ENCODE measurements around the gene AURKAIP1.
A peak's percentile ranks its signal among the peaks of the same experiment; 100 is the strongest.
"Not testable (repeated sequence)": the region's sequence is repeated elsewhere in the genome, so short reads cannot be mapped to it uniquely, and the experiment has no call there.

The AURKAIP1 gene

DNA sequence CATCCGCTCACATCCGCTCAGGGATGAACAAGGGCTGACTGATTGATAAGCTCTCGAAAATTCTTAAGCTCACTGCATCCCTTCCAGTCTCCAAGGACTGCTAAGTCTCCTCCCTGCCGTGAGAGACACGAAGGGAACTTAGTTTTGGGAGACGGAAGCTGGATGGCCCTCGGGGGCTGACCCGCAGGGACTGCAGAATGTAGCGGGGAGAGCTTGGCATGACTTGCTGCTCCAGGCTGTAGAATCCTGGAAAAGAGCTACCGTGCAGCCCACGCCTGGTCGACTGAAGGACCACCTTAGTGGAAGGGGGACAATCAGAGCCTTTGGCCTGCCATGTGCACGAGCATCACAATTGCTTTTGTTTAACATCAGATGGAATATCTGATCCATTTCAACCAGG, 40.7 kb upstream of the AURKAIP1 start:
- POLR2A ChIA-PET, result interaction anchor here (1.2 to 2.3 kb wide), 5 partner anchors 8 to 41 kb away, joined by 3 to 10 read pairs (median 4); partner anchors contain the start of genes AURKAIP1 and CCNL2
- TF ChIP-seq CTBP1 (IDR thresholded peaks at IDR 0.05; ENCODE audit: borderline replicate concordance) (no peak), NFRKB (IDR thresholded peaks at IDR 0.05) (no peak), FOXA1 (IDR thresholded peaks at IDR 0.05) (no peak), BHLHE40 (IDR thresholded peaks at IDR 0.05; ENCODE audit: borderline replicate concordance) (no peak)
- CTCF ChIA-PET, result interaction anchor here (0.7 to 1.4 kb wide), 2 partner anchors 10 to 25 kb away, joined by 3 to 8 read pairs; no protein-coding TSS in a partner anchor
- DNase-seq (ENCODE audit: extremely low spot score), result no peak

DNA sequence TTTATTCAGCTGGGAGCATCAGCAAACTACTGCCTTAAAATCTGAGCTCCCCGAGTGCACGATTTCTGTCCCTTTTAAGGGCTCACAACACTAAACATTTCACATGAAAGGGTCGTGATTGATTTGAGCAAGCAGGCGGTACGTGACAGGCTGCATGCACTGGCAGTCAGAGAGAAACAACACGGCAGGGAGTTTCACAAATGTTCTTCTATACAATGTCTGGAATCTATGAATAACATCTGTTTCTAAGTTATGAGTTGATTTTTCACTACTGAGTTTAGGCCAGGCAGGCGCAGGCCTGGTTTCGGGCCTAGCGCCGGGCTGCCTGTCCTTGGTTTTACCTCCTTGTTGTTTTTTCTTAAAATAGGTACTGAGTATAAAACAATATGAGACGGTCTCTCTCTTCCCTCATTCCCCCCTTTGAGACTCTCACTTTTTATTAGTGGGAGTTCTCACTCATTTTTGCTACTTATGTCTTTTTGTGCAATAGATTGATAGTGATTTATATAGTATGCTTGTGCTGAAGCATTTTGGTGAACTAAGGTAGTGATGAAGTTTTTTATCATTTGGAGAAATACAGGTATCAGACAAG, 37.4 kb upstream of the AURKAIP1 start:
- CTCF ChIA-PET; DNase-seq (ENCODE audit: extremely low spot score): not testable (repeated sequence)
- POLR2A ChIA-PET, result interaction anchor here (0.8 kb wide), 1 partner anchor 12 kb away, joined by 3 read pairs; no protein-coding TSS in a partner anchor

DNA sequence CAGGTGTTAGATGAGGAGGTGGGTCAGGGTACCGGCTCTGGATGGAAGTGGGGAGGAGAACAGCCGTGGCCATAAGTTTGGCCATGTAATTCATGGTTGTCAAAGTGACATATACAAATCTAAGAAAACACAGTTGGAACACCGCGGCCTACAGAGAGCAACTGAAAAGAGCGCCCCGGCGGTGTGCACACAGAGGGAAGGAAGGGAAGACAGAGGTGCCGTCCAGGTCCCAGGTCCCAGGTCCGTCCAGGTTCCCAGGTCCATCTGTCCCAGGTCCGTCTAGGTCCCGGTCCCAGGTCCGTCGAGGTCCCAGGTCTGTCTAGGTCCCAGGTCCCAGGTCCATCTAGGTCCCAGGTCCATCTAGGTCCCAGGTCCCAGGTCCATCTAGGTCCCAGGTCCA, 36.6 kb upstream of the AURKAIP1 start:
- DNase-seq (ENCODE audit: extremely low spot score), result no peak
- TF ChIP-seq FOXA1 (IDR thresholded peaks at IDR 0.05) (no peak), BHLHE40 (IDR thresholded peaks at IDR 0.05; ENCODE audit: borderline replicate concordance) (no peak), ARNT (IDR thresholded peaks at IDR 0.05) (no peak), LEF1 (IDR thresholded peaks at IDR 0.05; ENCODE audit: borderline replicate concordance) (no peak), ZNF384 (IDR thresholded peaks at IDR 0.05) (no peak), HDGF (IDR thresholded peaks at IDR 0.05; ENCODE audit: borderline replicate concordance) (no peak), ELF4 (IDR thresholded peaks at IDR 0.05) (no peak), SP1 (IDR thresholded peaks at IDR 0.05) (no peak), NFRKB (IDR thresholded peaks at IDR 0.05) (no peak), CTBP1 (IDR thresholded peaks at IDR 0.05; ENCODE audit: borderline replicate concordance) (no peak), FOXK2 (IDR thresholded peaks at IDR 0.05) (no peak), TARDBP (IDR thresholded peaks at IDR 0.05) (no peak), SUZ12 (IDR thresholded peaks at IDR 0.05) (no peak), FOXM1 (IDR thresholded peaks at IDR 0.05; ENCODE audit: borderline replicate concordance) (no peak), L3MBTL2 (conservative IDR thresholded peaks at IDR 0.05) (no peak)
- TF ChIP-seq, protein P1, sequence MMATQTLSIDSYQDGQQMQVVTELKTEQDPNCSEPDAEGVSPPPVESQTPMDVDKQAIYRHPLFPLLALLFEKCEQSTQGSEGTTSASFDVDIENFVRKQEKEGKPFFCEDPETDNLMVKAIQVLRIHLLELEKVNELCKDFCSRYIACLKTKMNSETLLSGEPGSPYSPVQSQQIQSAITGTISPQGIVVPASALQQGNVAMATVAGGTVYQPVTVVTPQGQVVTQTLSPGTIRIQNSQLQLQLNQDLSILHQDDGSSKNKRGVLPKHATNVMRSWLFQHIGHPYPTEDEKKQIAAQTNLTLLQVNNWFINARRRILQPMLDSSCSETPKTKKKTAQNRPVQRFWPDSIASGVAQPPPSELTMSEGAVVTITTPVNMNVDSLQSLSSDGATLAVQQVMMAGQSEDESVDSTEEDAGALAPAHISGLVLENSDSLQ (IDR thresholded peaks at IDR 0.05), result no peak
- ChIA-PET CTCF (no interaction called here), POLR2A (interaction anchor here (0.8 kb wide), 1 partner anchor 13 kb away, joined by 3 read pairs; no protein-coding TSS in a partner anchor)

DNA sequence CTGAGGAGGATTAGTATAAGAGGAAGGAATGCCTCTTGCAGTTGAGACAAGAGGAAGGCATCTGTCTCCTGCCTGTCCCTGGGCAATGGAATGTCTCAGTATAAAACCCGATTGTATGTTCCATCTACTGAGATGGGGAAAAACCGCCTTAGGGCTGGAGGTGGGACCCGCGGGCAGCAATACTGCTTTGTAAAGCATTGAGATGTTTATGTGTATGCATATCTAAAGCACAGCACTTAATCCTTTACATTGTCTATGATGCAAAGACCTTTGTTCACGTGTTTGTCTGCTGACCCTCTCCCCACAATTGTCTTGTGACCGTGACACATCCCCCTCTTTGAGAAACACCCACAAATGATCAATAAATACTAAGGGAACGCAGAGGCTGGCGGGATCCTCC, 35.2 kb upstream of the AURKAIP1 start:
- POLR2A ChIA-PET, result interaction anchor here (1.2 kb wide), 1 partner anchor 11 kb away, joined by 3 read pairs; the partner anchor contains the start of gene CCNL2
- DNase-seq (ENCODE audit: extremely low spot score); CTCF ChIA-PET: not testable (repeated sequence)

DNA sequence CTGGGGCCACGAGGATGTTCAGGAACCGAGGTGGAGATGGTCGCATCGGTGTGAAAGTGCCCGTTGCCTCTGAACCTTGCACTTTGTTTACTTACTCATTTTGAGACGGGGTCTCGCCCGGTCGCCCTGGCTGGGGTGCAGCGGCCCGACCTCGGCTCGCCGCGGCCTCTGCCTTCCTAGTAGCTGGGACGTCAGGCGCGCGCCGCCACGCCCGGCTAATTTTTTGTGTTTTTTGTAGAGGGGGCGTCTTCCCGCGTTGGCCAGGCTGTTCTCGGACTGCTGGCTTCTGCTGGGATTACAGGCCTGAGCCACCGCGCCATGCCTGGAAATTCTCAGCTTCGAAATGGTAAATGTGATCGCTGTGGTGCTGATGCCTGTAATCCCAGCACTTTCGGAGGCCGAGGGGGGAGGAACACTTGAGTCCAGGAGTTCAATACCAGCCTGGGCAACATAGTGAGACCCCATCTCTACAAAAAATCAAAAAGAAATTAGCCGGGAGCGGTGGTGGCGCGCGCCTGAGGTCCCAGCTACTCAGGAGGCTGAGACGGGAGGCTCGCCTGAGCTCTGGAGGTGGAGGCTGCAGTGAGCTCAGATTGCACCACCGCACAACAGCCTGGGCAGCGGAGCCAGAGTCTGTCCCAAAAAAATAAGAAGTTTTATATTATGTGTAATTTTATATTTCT, 32.8 kb upstream of the AURKAIP1 start:
- DNase-seq (ENCODE audit: extremely low spot score), result no peak
- ChIA-PET POLR2A (interaction anchor here (0.6 to 2.1 kb wide), 18 partner anchors 8 to 102 kb away, joined by 3 to 15 read pairs (median 6); partner anchors contain the start of genes ANKRD65, ATAD3C, AURKAIP1 and CCNL2), CTCF (interaction anchor here (0.6 kb wide), 1 partner anchor 36 kb away, joined by 3 read pairs; no protein-coding TSS in a partner anchor)

DNA sequence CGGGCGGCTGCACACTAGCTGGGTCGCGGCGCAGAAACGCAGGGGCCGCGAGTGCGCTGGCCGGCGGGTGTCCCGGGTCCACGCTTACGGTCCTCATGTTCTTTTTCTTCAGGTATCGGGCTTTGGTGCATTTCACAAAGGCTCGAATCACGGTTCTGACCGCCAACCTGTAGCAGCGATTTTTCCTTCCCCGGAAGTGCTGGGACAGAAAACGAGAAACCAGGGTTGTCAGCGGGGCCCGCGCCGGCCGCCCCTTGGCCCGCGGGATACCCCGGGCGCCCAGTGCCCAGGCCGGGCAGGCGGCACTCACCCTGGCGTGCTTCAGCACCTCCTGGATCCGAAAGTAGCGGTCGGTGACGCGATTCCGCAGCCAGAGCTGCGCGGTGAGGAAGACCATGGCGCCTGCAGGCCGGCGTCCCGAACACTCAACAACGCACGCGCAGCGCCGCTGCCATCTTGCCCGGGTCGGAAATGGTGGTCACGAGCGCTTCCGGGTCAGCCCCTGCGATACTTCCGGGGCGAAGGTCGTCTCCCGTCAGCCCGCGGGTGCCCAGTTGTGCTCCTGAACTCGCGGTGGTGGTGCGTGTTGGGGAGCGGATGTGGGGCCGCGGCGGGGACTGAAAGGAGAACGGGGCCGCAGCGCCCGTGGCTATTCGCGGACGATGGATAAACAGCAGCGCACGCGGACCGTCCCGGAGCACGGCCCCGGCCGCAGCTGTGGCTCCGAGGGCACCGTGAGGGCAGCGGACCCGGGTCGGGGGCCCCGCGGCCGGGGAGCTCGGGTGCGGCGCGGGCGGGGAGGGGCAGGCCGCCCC, 32.0 kb upstream of the AURKAIP1 start, which contains the start of gene MRPL20:
Gene MRPL20 (minus strand): TSS at position 473 of the 815 bp plus-strand sequence. CDS start 76 bp downstream, at position 397.
- ChIA-PET CTCF (interaction anchor here (0.6 kb wide), 1 partner anchor 35 kb away, joined by 3 read pairs; no protein-coding TSS in a partner anchor), POLR2A (interaction anchor here (0.6 to 2.1 kb wide), 17 partner anchors 8 to 102 kb away, joined by 3 to 15 read pairs (median 6); partner anchors contain the start of genes ANKRD65, ATAD3C, AURKAIP1 and CCNL2)
- TF ChIP-seq LEF1 (IDR thresholded peaks at IDR 0.05; ENCODE audit: borderline replicate concordance) (peak; percentile 42; the same call in 1 of the 2 replicates), ARNT (IDR thresholded peaks at IDR 0.05) (0 out of 2 replicates have a peak, but pooled peaks have one; percentile 13), FOXA1 (IDR thresholded peaks at IDR 0.05) (no peak), HDGF (IDR thresholded peaks at IDR 0.05; ENCODE audit: borderline replicate concordance) (no peak), SUZ12 (IDR thresholded peaks at IDR 0.05) (no peak), TARDBP (IDR thresholded peaks at IDR 0.05) (no peak), ELF4 (IDR thresholded peaks at IDR 0.05) (peak; percentile 91)
- TF ChIP-seq, protein P1 (IDR thresholded peaks at IDR 0.05), result peak; percentile 58; the same call in 1 of the 2 replicates
- peak; percentile 93 for DNase-seq (ENCODE audit: extremely low spot score)

More for the DNA sequence above, 32.8 kb upstream of the AURKAIP1 start:
- no peak for TF ChIP-seq BHLHE40 (IDR thresholded peaks at IDR 0.05; ENCODE audit: borderline replicate concordance)
- no peak for TF ChIP-seq TARDBP (IDR thresholded peaks at IDR 0.05)
- TF ChIP-seq LEF1 (IDR thresholded peaks at IDR 0.05; ENCODE audit: borderline replicate concordance), result no peak
- no peak for TF ChIP-seq ARNT (IDR thresholded peaks at IDR 0.05)
- TF ChIP-seq HDGF (IDR thresholded peaks at IDR 0.05; ENCODE audit: borderline replicate concordance), result no peak
- TF ChIP-seq L3MBTL2 (conservative IDR thresholded peaks at IDR 0.05), result no peak
- no peak for TF ChIP-seq FOXA1 (IDR thresholded peaks at IDR 0.05)
- TF ChIP-seq FOXM1 (IDR thresholded peaks at IDR 0.05; ENCODE audit: borderline replicate concordance), result no peak
- TF ChIP-seq ZNF384 (IDR thresholded peaks at IDR 0.05), result no peak
- no peak for TF ChIP-seq SUZ12 (IDR thresholded peaks at IDR 0.05)

Measured in HEK293T (cell line).